ENCODE results near the gene RENBP. TPM values are rescaled to one million over a fixed set of nuclear protein-coding genes. Genes with fewer than 3 reads are reported as not detected.

The RENBP gene
- total RNA-seq, 1 donor from 2014 or later: 46.4 TPM

DNA sequence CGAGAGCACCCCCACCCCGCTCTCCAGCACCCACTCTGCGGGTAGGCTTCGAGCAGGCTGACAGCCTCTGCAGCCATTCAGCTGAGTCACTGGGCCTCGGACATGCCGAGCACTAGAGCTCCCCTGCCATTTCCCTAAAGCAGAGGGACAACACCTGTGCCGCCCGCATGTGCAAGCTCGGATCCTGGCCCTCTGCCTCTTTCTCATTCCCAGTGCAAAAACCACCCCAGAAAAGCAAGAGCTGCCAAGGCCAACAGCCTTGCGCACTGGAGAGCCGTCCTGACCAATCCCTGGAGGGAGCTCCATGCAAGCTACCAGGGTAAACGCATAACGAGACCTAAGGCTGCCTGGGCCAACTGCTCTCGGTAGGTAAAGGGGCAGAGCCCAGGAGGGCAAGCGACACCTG is 21.8 kb upstream of the RENBP start:
- TF ChIP-seq, protein P1, sequence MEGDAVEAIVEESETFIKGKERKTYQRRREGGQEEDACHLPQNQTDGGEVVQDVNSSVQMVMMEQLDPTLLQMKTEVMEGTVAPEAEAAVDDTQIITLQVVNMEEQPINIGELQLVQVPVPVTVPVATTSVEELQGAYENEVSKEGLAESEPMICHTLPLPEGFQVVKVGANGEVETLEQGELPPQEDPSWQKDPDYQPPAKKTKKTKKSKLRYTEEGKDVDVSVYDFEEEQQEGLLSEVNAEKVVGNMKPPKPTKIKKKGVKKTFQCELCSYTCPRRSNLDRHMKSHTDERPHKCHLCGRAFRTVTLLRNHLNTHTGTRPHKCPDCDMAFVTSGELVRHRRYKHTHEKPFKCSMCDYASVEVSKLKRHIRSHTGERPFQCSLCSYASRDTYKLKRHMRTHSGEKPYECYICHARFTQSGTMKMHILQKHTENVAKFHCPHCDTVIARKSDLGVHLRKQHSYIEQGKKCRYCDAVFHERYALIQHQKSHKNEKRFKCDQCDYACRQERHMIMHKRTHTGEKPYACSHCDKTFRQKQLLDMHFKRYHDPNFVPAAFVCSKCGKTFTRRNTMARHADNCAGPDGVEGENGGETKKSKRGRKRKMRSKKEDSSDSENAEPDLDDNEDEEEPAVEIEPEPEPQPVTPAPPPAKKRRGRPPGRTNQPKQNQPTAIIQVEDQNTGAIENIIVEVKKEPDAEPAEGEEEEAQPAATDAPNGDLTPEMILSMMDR (IDR thresholded peaks at IDR 0.05): no peak
- intact Hi-C loops (cut with DNase I): no loop called here
- H3K27ac ChIP-seq: no peak overlapping the region
- DNase-seq (no peak), ATAC-seq (no peak)
- H3K27me3 ChIP-seq: no peaks in the 10 kb centered on the region
- no peak overlapping the region for H3K4me3 ChIP-seq
- H3K9me3 ChIP-seq: no peaks in the 10 kb centered on the region
- peaks cover 21% of the 10 kb centered on the region for H3K36me3 ChIP-seq
- H3K4me1 ChIP-seq: peaks cover 34% of the 10 kb centered on the region

DNA sequence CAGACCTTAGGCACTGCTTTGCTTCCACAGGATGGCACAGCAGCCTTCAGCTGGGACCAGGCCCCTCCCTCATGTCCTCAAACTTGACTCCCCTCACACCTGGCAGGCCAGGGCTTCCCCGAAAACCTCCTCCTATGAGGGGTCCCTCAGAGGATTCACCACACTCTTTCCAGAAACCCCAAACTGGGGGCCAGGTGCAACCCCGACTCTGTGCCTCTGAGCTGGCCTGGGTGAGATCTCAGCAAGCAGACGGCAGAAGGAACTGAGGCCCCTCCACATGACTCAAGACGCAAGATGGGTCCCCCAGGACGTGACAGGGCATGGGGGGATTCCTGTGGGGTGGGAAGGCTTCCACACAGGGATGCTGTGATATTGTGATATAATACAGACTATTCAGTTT is 21.0 kb upstream of the RENBP start:
- H3K4me1 ChIP-seq: peaks cover 34% of the 10 kb centered on the region
- TF ChIP-seq, protein P1 (IDR thresholded peaks at IDR 0.05): no peak
- H3K27ac ChIP-seq: no peak overlapping the region
- no peaks in the 10 kb centered on the region for H3K9me3 ChIP-seq
- no peak for ATAC-seq
- no peak for DNase-seq
- peaks cover 30% of the 10 kb centered on the region for H3K36me3 ChIP-seq
- H3K27me3 ChIP-seq: no peaks in the 10 kb centered on the region
- no peak overlapping the region for H3K4me3 ChIP-seq
- intact Hi-C loops (cut with DNase I): no loop called here

DNA sequence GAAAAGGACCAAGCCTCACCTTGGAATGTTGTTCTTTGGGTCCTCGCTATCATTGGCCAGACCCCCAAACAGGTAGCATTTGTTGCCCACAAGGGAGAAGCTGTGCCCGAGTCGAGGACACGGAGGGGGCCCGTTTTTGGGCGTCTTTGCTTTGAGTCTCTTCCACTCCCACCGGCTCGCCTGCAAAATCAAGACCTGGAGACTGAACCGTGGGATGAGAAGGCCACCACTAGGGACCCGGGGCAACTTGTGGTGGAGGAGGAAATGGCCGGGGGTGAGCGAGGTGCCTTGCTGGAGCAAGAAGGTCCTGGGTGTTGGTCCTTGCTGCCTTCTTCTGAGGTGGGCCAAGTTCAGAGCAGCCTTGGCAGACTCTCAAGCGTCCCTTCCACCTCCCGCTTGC is 19.7 kb upstream of the RENBP start:
- TF ChIP-seq, protein P1 (IDR thresholded peaks at IDR 0.05): no peak
- Histone ChIP-seq H3K27ac (no peak overlapping the region), H3K27me3 (no peaks in the 10 kb centered on the region), H3K36me3 (peaks cover 43% of the 10 kb centered on the region), H3K4me1 (peaks cover 33% of the 10 kb centered on the region), H3K4me3 (no peak overlapping the region), H3K9me3 (no peaks in the 10 kb centered on the region)
- intact Hi-C loops (cut with DNase I): no loop called here
- no peak for DNase-seq
- ATAC-seq: no peak

DNA sequence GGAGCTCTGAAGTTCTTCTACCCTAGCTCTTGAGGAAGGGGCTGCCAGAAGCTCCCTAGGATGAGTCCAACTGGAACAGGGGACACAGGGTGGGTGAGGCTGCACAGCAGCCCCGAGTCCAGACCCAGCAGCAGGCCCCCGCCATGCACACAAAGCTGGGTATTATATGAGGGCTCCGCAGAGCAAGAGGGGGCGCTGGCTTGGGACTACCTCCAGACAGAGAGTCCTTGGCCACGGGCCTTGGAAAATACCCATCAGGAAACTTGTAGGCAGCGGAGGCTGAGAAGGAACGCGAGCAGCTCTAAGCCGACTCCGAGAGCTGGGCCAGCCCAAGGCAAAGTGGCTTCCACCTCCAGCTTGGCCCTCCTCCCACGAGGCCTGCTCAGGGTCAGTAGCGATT is 19.1 kb upstream of the RENBP start:
- intact Hi-C loops (cut with DNase I): no loop called here
- Histone ChIP-seq H3K27ac (no peak overlapping the region), H3K9me3 (no peaks in the 10 kb centered on the region), H3K36me3 (peaks cover 48% of the 10 kb centered on the region), H3K27me3 (no peaks in the 10 kb centered on the region), H3K4me1 (peaks cover 28% of the 10 kb centered on the region), H3K4me3 (no peak overlapping the region)
- DNase-seq (no peak), ATAC-seq (no peak)
- TF ChIP-seq, protein P1 (IDR thresholded peaks at IDR 0.05): no peak

DNA sequence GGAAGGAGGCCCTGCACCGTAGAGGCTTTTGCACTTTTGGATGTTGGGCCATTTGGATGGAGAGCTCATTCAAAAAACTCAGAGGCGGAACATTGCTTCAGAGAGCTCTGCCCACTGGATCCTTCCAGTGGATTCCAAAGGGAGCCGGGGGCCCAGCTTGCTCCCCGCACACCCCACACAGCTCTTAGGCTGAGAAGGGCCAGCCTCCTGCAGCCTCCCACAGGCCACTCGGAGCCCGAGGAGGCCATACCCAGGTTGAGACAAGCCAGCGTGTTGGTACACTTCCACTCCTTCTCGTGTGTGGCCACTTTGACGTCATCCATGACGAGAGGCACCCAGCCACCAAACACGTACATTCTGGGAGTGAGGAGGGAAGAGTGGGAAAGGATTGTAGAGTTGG is 16.8 kb upstream of the RENBP start:
- no peak overlapping the region for H3K27ac ChIP-seq

More for the DNA sequence above, 16.8 kb upstream of the RENBP start:
- TF ChIP-seq, protein P1 (IDR thresholded peaks at IDR 0.05): no peak
- peaks cover 71% of the 10 kb centered on the region for H3K36me3 ChIP-seq
- intact Hi-C loops (cut with DNase I): no loop called here
- DNase-seq (no peak), ATAC-seq (no peak)
- H3K4me3 ChIP-seq: no peak overlapping the region
- no peaks in the 10 kb centered on the region for H3K27me3 ChIP-seq
- H3K4me1 ChIP-seq: peaks cover 8% of the 10 kb centered on the region
- no peaks in the 10 kb centered on the region for H3K9me3 ChIP-seq
